HTR-8/SVneo (cell line): ENCODE results near the gene ASPSCR1.

ENCODE experiments used
- DNase-seq: peaks from one replicate; pipeline ENCODE4 v3.0.0; 2011; ENCODE audit warnings: low spot score, mixed read lengths; ENCODE audit not compliant: insufficient read length
- FAIRE-seq: peaks from 2 replicates; lab custom pipeline; 2011; peaks lifted over from hg19 to GRCh38; lab: Jason Lieb, UNC

ASPSCR1 gene

DNA sequence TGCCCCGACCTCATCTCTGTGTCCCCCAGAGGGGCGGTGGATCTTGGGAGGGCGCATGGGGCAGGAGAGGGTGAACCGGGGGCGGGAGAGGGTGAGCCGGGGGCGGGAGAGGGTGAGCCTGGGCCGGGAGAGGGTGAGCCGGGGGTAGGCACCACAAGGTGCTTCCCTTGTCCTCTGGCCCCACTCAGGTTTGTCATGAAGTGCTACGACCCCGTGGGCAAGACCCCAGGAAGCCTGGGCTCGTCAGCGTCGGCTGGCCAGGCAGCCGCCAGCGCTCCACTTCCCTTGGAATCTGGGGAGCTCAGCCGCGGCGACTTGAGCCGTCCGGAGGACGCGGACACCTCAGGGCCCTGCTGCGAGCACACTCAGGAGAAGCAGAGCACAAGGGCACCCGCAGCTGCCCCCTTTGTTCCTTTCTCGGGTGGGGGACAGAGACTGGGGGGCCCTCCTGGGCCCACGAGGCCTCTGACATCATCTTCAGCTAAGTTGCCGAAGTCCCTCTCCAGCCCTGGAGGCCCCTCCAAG, 18.9 kb downstream of the ASPSCR1 start:
- DNase-seq (no peak), FAIRE-seq (no peak)

DNA sequence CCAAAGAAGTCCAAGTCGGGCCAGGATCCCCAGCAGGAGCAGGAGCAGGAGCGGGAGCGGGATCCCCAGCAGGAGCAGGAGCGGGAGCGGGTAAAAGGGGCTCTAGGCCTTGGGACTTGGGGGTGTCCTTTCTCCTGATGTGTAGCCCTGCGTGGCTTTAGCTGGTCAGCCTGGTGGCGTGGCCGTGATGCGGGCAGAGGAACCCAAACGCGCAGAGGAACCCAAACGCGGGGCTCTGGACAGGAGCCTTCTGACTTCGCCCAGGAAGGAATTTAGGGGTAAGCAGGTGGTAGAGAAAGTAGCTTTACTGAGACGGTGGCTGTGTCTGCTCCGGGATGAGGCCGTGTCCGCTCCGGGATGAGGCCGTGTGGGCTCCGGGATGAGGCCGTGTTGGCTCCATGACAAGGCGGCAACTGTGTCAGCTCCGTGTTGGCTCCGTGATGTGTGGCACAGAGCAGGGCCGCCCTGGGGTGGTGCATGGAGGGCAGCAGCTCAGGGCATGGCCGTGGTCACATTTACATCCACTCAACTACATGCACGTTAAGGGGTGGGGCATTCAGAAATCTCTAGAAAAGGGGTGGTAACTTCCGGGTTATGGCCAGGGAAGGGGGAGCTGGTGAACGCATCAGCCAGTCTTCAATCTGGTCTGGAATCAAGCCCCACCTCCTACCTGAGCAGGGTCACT, 19.5 kb downstream of the ASPSCR1 start:
- FAIRE-seq (no peak), DNase-seq (no peak)

DNA sequence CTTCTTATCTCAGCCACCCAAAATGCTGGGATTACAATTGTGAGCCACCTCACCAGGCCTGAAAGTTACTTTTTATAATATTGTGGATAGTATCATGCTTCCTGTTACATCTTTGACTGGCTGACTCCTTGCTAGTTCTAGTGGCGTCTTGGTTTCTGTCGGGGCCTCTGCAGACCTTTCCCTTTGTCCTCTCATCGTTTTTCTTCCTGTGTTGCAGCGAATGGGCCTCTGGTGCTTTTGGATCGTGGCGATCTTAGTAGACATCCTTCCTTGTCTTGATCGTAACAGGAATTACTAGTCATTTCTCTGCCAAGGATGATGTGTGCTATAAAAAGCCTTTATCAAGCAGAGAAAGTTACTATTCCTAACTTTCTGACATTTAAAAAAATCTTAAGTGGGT, 20.8 kb downstream of the ASPSCR1 start:
- FAIRE-seq (no peak), DNase-seq (no peak)

DNA sequence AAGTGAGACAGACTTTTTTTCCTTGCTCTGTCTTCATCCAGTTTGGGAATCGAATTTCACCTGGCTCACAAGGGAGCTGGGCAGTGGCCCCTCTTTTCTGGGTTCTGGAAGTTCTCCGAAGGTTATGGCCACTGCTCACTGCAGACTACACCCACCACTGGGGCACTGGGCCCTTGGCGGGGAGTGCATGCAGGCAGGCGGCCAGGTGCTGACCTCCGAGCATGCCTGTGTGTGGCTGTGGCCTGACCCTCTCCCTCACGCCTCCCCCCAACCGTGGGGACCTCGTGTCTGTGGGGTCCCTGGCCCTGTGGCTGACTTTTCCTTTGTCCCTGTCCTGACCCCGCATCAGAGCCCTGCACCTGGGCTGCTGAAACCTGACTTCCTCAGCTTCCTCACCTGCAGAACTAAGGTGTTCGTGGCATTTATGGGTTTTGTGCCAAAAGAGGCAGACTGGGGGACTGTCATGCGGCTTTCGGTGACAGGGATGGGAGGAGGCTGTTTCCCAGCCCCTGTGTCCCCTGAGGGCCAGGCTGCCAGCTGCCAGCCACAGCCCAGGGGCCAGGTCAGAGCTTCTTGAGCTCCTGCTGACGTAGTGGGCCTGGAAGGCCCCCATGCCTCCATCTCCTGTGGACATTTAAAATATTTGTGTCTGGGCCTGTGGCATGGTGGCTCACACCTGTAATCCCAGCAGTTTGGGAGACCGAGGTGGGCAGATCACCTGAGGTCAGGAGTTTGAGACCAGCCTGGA, 21.4 kb downstream of the ASPSCR1 start:
- no peak for DNase-seq
- FAIRE-seq, result no peak

DNA sequence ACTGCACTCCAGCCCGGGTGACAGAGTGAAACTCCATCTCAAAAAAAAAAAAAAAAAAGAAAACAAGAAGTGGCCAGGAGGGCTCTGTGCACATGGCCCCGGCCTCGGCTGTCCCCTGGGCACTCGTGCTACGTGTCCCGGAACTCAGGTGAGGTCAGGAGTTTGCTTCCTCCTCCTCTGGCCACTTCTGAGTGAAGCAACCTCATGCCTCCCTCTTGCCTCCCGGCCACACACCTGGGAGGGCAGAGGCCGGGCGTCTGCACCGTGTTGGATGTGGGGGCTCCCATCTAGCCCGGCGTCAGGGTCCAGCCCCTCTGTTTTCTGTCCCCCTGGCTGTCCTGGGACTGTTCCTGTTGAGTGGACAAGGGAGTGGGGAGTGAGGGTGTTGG, 22.2 kb downstream of the ASPSCR1 start:
- FAIRE-seq, result no peak
- no peak for DNase-seq

DNA sequence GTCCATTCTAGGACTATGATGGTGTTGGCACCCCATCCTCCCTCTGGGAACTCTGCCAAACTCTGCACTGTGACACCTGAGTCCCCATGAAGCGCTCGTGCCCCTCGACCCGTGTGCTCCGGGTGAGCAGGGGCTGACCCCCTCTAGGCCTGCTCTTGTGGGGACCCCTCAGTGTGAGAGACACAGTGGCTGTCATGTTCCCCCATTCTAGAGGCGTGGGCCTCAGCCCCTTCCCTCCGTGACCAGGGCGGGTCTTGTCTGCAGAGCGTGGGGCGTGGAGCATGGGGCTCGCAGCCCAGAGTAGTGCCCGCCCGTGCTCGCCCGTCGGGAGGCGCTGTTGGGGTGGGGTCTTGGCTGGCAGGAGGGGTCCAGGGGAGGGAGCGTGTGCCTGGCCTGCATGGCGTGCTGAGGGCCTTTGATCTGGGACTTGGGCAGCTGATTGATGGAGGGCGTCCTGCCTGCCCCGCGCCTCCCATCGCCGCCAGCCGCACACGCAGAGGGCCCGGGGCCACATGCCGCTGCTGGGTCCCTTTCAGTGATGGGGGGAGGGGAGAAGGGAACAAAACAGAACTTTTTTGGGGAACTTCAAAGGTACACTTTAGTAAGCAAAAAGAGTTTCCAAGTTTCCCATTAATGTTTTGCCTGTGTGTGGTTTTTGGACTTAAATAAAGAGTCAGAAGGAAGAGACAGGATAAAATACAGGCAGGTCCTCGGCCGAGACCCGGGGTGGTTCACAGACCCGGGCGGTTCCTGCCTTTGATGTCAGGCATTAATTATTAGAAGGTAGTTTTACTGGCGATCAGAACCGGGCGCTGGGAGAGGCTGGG, 22.8 kb downstream of the ASPSCR1 start:
- DNase-seq (no peak), FAIRE-seq (no peak)

DNA sequence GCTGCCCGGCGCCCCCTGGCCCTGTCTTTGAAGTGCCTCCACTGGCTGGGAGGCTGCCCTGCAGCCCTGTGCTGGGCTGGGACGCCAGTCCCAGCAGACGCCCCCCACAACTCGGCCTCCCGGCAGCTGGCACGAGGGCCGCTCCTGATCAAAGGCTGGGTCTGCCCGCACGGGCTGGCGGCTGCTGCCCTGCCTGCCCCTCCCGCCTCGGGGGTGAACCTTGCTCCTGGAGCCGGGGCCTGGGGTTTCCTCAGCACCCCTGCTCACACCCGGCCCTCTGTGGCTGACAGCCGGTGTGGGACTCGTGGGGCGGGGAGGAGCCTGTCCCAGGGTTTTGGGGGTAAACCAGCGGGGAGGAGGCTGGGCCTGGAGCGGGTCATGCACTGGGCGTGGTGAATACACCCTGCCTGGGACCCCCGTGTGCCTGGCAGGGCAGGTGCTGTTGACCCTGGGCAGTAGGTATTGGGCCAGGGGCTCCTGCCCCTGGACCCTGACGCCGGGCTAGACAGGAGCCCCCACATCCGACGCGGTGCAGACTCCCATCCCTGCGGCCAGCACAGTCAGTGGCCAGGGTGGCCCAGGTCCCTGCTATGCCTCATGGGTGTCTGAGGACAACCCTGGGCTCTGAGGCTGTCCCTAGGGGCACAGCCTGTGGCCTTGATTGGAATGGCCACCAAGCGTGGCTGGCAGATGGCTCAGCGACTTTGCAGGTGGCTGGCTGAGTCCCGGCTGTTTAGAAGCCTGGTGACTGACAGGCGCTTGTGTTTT, 23.6 kb downstream of the ASPSCR1 start:
- DNase-seq (no peak), FAIRE-seq (no peak)

DNA sequence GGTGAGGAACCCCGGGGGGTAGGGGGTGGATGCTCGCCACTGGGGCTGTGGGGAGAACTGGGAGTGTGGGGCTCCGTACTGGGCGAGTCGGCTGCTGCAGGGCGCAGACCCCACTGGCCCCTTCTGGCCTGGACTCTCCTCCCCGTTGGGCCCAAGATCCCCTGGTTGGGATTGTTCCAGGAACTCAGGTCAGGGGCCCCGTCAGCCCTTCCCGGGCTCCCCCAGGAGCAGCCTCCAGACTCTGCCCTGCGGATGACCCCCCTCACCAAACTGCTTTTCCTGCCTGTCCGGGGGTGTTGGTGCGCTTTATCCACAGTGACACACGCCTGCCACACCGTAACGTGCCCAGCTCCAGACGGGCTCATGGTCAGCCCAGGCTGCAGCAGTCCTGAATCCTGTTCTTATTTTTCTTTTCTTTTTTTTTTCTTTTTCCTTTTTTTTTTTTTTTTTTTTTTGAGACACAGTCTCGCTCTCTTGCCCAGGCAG, 24.2 kb downstream of the ASPSCR1 start:
- DNase-seq, result no peak
- no peak for FAIRE-seq

DNA sequence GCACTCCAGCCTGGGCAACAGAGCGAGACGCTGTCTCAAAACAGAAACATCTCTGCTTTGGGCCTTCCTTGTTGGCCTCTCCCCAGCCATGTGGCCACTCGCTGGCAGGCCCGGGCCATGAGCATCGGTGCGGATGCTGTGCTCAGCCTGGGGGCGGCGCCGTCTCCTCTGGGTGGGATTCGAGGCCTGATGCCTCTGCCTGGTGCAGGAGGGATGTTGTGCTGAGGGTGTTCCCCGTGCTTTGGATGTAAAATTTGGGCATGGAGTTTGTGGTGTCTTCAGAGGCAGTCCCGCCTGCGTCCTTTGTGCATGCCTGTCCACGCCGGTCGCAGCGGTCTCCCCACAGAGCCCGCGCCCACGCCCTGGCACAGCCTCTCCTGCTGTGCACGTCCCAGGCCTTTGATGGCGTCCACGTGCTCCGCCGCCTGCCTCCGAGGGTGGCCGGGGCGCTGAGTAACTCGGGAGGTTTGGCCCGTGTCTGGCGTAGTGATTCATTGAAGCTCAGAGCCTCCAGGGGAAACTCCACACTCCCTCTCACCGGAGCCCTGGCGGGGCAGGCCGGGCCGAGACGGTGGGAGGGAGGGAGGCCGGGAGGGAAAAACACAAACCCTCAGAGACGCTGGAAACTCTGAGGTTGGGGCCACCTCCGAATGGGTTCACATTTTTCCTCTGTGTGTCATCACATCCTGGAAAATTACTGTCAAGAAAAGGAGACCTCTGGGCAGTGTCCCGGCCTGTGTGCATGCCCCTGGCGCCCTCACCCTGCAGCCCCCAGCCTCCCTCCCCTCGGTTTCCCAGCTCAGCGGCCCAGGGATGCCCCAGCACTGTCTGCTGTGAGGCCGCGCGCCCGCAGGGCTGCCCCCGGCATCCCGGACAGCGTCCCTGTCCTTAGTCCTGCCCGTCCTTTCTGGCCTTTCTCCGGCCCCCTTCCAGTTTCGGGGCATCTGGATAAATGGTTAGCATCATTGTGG, 26.3 kb downstream of the ASPSCR1 start:
- DNase-seq (peak; percentile 92), FAIRE-seq (peak; percentile 80)

DNA sequence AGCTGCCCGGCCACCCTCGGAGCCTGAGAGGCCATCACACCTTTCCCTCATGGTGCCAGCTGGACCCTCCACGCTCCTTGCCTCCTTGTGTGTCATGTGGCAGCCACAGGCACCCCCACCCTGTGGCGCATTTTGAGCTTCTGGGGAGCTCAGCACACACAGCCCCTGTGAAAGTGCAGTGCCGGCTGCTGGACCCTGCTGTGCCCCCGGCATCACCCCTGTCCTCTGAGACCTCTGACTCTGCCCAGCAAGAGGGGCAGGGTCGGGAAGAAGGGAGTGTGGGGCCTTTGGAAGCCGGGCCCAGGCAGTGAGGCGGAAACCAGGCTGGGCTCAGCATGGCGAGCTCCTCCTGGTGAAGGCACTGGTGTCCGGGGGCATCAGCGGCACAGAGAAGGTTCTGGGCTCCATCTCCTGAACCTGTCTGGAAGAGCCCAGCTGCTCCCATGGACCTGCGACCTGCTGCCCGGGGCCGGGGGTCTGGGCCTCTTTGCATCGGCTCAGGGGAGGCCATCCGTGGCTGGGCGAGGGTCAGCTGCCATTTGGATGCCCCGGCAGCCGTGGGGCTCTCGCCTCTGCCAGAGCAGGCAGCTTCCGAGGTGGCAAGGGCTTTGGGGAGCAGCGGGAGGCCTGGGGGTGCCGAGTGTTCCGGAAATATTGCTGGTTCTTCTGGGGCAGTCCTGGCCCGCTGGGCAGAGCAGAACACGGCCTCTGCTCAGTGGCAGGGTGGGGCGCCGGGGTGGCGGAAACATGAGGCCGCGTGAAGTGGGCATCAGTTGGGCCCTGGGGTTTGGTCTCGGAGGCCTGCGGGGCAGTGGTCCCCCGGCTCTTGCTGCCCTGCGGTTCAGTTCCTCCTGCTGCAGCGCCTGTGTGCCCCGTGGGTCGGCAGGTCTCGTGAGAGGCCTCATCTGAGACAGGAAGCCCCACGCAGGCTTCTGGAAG, 27.4 kb downstream of the ASPSCR1 start:
- DNase-seq, result no peak
- no peak for FAIRE-seq

DNA sequence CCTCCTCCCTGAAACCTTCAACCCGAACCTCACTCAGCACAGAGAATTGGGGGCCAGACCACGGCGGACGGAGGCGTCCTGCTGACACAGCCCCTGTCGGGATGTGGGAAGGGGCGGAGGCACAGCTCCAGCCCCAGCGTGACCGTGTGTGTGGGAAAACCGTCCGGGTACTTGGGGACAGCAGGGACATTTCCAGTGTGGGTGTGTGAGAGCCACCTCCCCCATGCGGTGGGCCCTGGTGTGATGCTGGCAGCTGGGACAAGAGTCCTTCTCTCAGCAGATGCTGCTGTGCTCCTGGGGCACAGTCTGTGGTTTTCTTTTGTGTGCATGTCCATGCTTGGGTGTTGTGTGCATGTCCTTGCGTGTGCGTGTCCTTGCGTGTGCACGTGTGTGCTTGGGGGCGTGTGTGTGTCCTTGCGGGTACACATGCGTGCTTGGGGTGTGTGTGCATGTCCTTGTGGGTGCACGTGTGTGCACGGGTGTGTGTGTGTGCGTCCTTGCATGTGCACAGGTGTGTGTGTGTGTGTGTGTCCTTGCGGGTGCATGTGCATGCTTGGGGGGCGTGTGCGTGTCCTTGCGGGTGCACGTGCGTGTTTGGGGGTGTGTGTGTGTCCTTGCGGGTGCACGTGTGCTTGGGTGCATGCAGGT, 28.4 kb downstream of the ASPSCR1 start:
- peak; percentile 72 for FAIRE-seq

DNA sequence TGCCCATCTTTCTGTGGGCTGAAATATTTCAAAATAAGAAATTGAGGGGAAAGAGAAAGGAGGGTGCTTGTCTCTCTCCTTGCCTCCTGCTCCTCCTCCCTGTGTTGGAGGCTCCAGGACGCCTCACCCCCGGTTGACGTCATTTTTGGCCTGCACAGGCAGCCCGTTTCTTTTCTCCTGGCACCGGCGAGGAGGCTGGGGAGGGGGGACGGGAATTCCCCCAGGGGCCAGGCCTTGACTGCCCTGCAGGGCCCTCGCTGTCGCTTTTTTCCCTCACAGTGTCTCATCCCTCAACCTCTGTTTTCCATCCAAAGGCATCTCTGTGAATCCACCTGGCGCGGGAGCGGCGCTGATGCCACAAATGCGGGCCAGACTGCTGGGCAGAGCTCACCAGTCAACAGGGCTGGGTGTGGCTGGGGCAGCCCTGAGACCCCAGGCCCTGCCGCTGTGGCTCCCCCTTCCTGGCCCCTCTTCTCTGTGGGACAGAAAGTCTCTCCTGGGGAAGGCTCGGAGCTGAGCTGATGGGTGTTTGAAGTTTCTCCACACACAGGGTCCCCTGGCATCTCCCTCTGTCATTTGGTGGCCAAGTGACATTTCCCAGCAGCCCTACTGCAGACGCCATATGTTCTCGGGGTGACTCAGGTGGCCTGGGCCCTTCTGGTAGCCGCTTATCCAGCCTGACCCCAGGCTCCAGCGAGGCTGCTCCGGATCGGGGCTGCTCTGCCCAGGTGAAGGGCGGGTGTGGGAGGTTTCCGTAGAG, 29.2 kb downstream of the ASPSCR1 start:
- no peak for DNase-seq
- FAIRE-seq, result no peak

More for the DNA sequence above, 28.4 kb downstream of the ASPSCR1 start:
- no peak for DNase-seq

DNA sequence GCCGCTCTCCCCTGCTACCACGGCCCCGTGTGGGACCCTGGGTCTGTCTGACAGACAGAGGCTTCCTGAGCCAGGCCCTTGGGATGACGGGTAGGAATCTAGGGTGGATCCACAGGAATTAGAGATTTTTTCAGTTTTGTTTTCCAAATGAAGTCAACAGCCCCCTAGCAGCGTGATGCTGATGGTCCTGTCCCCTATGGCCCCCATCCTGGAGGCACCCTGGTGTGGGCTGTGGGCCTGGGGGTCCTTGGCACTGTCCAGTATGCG, 29.7 kb downstream of the ASPSCR1 start:
- no peak for FAIRE-seq
- no peak for DNase-seq

DNA sequence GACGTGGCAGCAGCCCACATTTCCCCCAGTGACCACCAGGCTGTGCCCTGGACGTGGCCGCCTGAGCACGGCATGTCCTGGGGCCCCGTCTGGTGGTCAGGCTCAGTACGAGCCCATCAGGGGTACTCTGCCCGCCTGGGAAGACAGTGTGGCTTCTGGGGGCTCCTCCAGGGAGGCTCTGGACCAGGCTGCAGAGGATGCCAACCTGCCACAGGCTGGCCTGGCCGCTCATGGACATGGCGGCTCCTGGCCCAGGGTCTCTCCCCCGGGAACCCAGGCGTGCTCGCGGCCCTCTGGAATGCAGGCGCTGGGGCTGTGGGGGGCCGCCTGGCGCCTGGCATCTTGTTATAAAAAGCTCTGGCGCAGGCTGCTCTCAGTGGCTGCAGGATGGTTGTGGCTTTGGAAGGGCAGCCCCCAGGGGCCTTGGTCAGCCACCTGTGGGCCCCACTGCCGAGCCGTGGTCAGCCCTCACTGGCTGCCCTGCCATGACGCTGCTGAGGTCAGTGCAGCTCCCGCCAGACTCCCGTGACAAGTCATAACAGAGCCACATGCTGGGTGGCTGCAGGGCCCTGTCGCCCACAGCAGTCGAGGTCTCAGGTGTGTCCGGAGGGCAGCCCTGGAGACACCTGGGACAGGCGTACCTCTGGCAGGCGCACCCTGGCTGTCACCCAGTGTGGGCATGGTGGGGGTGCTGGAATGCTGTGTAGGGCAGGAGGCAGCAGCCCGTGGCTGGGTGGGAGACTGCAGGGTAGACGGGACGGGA, 30.2 kb downstream of the ASPSCR1 start:
- DNase-seq (no peak), FAIRE-seq (no peak)

DNA sequence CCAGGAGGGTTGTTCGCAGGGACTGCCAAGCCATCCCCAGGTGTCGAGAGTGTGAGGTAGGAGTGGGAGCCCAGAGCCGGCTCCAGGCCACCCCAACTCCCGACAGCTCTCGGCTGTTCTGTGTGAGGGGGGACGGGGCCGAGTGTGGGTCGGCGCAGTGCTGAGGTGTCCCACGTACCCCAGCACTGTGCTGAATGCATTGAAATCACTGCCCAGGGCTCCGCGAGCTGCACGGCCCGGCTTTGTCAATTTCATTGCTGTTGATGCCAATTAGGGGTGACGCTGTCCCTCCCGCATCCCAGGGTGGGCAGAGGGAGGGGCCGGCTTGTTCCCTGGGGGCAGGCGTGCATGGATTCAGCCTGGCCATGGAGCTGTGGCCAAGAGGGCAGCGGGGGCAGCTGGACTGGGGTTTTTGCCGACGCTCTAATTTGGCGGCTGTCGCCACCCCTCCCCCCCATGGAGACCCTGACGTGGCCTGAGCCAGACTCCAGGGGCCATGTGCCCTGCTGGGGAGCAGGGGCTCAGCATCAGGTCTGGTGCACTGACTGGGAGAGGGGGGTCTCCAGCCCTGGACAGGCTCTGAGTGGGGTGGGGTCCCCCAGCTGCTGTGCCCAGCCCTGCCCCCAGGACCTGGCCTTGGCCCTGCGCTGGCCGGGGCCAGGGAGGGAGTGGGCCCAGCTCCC, 31.0 kb downstream of the ASPSCR1 start:
- no peak for FAIRE-seq
- DNase-seq, result no peak
